Upper lobe of left lung (tissue), 4 donors: ENCODE results near the gene RBM8A.

Experiments used
- CTCF ChIP-seq, 6 experiments: fragments of 450-650 bp in 4 of 6; fragments of 200-600 bp in 2 of 6; sonication (generic) in 2 of 6; IDR thresholded peaks; one replicate each; pipeline ENCODE4 v1.5.1; 2016 to 2019; ENCODE audit warnings: antibody characterized with exemption in 6 of 6
- EP300 ChIP-seq, 4 donors: sonication (generic); formaldehyde crosslinking; IDR thresholded peaks; one replicate each; pipeline ENCODE4 v1.5.1; 2017; ENCODE audit warnings: antibody characterized with exemption in 4 of 4, control low read depth in 2 of 4
- POLR2AphosphoS5 ChIP-seq, 2 donors: sonication (generic); formaldehyde crosslinking; IDR thresholded peaks; one replicate each; pipeline ENCODE4 v1.5.1; 2017; ENCODE audit warnings: antibody characterized with exemption in 2 of 2

GRCh38 chr1:145956361-145956760 is 29.1 kb upstream of the RBM8A start:
- TF ChIP-seq CTCF (IDR thresholded peaks at IDR 0.05) (no peak), POLR2AphosphoS5 (IDR thresholded peaks at IDR 0.05) (no peak), EP300 (IDR thresholded peaks at IDR 0.05) (no peak)
